HG02610 (cell line): ENCODE measurements around the gene RASGRF2.
"Not testable (repeated sequence)": the region's sequence is repeated elsewhere in the genome, so short reads cannot be mapped to it uniquely, and the experiment has no call there.

Source experiments
- ATAC-seq: cut with Tn5 transposase; IDR thresholded peaks from one replicate; pipeline ENCODE4 v1.9.1; 2021; ENCODE audit warnings: mild to moderate bottlenecking, moderate library complexity; ENCODE audit not compliant: unreplicated experiment

The RASGRF2 gene

GRCh38 chr5:81068063-81068462 is 107.9 kb downstream of the RASGRF2 start:
- ATAC-seq = no peak

DNA sequence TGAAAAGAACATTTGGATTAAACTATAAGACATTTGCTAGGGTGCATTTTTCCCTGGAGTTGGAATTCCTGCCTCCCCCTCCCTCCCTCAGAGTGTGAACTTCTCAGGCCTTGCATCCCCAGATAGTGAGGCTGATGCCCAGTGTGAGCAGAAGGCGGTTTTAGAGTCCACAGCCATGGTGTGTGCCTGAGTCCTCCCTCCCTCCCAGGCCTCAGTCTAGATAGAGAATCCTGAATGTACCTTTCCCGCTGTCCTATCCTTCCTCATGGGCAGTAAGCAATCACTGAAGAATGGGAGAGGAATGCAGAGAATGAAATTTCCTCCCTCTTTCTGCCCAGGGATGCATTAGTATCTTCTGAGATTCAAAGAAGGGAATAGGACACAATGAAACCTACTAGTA is 108.5 kb downstream of the RASGRF2 start:
- no peak for ATAC-seq

GRCh38 chr5:81069990-81070389 is 109.8 kb downstream of the RASGRF2 start:
- no peak for ATAC-seq

DNA sequence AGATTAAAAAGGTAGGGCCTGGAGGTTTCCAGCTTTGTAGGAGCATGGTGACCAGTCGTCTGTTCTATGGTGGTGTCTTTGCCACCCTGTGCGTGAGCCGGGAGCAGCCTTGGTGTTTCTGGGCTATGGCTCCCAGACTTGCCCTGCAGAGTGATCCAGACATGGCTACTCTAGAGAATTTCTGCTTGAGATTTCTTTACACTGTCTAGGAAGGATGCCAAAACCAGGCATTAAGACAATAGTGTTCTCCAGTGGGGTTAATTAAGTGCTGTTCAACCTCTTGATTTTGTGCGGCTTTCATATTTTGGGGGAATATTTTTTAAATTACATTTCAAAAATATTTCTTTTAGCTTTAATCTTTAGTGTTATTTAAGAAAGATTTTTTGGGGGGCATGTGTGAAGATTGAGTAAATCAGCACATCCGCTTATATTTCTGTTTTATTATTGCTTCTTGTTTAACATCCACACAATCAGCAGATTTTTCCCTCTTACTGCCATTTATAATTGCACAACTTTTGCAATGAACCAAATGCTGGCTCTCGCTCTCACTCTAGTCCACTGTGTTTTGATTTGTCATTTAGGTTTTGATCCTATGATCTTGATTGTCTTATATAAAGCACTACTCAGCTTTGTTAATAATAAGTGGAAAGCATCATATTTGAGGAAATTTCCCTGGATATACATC is 110.5 kb downstream of the RASGRF2 start:
- ATAC-seq = no peak

- ATAC-seq = no peak
Measured at GRCh38 chr5:81075041-81075440, 114.9 kb downstream of the RASGRF2 start.

- ATAC-seq = no peak
Measured at GRCh38 chr5:81077105-81077504, 116.9 kb downstream of the RASGRF2 start.

GRCh38 chr5:81078930-81079329 is 118.8 kb downstream of the RASGRF2 start:
- ATAC-seq = no peak

DNA sequence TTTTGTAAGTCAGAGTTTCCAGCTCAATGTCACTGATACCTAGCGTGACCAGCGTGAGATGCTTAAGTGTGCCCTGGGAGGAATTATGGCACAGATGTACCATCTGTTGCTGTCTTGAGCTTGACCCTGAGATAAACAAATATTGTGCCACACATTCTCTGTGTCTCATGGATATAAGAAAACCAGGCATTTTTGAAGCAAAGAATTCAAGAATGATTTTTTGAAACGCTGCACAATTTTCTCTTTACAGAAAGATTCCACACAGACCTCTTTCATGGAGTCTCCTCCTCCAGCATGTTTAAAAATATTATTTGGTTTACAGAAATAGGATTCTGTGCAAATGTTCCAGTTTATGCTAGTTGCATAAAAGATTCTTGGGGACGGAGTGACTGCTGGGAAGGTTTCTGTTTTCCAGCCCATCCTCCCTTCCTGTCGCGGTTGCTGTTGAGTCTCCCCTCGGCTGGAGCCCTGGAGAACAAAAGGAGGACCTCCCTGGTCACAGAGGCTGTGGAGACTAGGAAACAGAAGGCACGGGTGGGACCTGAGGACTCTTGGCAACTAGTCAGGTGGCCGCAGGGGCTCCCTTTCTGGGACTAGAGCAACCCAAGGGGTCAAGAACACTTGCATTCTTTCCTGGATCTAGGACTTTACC is 120.8 kb downstream of the RASGRF2 start:
- no peak for ATAC-seq

DNA sequence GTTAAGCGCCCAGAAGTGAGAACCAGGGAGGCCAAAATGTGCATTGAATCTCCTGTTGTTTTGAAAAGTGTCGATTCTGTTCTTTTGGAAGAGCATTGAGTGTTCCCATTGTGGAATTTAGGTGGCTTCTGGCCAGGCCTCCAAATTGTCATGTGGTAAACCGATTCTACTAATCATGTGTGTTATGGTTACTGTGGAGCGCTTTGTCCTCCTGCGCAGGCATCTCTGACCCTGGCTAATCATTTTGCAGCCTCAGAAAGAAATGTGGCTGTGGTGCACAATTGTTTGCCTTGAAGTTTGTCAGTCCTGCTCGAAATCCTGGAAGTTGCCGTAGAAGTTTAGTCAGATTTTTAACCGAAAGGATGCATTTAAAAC is 121.3 kb downstream of the RASGRF2 start:
- no peak for ATAC-seq

DNA sequence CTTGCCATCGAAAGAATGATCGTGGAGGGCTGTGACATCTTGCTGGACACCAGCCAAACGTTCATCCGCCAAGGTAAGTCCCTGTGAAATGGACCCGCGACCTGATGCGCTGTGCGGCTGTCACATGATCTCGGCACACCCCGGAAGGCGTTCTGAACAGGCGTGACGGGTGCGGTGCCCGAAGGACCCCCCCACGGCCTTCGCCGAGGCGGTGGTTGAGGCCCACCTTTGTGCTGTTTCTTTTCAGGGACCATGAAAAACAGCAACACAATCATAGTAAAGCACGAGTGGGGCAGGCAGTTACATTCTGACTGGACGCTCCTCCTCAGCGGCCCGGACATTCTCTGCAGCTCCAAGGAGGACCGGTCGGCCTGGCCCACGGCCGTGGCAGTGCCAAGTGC is 126.7 kb downstream of the RASGRF2 start:
- no peak for ATAC-seq

DNA sequence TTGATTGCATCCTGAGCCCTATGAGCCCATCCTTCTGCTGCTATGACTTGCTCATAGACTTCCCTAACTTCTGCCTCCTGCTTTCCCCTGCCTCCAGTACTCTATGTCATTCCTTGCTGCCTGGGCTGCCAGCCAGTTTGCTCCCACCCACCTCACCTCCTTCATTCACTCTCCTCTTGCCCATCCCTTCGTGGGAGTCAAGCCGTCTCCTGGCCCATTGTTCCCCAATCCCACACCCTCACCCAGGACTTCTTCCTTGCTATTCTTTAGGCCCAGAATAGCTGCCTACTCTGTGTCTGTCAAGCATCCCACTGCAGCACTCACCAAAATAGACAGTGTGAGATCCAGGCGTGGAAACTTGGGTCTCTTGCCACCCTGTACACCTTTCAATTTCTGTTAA is 131.0 kb downstream of the RASGRF2 start:
- no peak for ATAC-seq

- ATAC-seq = no peak
Measured at GRCh38 chr5:81093536-81094196, 133.5 kb downstream of the RASGRF2 start.

DNA sequence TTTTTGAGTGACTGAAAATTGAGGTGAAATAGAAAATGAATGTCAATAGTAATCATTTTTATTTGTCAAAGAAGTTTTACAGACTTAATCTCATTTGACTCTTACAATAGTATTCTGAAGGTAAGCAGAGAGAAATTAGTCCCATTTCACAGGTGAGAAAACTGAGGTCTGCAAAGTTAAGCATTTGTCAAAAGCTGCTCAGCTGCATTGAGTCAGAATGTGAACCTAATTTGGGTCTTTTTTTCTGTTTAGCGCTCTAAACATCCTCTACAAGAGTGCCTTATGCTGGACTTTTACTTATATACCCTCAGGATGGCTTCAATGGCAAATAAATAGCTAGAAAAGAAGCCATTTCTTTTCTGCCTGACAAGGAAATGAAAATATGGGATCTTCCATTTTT is 135.7 kb downstream of the RASGRF2 start:
- ATAC-seq = no peak

DNA sequence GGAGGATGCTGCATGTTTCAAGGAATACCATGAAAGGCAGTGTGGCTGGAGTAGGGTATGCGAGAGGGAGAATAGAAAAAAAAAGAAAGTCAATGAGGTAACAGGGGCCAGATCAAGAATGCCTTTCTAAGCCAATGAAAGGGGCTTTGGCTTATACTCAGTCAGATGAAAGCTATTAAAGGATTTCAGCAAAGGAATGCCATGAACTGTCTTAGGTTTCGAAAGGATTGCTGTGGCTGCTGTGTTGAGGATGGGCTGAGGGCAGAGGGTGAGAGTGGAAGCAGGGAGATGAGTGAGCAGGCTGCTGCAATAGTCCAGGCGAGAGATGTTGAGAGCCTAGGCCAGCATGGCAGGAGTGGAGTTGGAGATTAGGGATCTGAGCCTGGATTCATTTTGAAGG is 137.6 kb downstream of the RASGRF2 start:
- no peak for ATAC-seq

DNA sequence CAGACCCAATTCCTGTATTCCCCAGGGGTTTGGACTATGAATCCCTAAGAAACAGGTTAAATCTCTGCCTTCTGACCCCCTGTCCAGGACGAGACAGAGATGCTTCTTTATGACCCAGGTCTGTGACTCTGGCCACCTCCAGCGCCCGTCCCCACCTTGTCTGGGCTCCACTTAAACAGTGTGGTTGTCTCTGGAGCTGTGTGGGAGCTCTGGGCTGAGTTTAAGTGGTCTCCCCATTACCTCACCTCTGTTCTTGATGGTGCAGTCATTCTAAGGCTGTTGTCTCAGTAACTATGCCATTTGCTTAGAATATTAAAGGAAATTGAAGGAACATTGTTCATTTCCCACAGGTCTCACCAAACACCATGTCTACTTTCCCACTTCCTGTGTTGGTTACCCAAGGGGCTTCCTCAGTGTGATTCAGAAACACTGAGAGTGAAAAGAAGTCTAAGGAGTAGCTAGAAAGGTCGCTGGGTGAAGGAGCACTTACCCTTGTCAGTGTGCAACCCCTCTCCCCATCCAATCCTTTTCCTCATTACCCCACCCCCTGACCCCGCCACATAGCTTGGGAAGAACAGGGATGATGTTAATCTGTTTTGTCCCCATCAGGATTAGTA is 145.2 kb downstream of the RASGRF2 start:
- no peak for ATAC-seq

- ATAC-seq = no peak
Measured at GRCh38 chr5:81115261-81115660, 155.1 kb downstream of the RASGRF2 start.

DNA sequence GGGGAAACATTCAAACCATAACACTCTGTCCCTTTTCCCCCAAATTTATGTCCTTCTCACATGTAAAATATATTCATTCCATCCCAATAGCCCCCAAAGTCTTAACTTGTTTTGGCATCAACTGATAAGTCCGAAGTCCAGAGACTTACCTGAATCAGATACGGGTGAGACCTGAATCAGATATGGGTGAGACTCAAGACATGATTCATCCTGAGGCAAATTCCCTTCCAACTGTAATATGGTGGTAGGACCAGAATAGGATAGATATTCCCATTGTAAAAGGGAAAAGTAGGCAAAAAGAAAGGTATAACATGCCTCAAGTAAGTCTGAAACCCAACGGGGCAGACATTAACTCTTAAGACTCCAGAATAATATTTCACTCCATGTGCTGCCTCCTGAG is 157.4 kb downstream of the RASGRF2 start:
- ATAC-seq = no peak

- no peak for ATAC-seq
Measured at GRCh38 chr5:81121273-81121672, 161.1 kb downstream of the RASGRF2 start.

DNA sequence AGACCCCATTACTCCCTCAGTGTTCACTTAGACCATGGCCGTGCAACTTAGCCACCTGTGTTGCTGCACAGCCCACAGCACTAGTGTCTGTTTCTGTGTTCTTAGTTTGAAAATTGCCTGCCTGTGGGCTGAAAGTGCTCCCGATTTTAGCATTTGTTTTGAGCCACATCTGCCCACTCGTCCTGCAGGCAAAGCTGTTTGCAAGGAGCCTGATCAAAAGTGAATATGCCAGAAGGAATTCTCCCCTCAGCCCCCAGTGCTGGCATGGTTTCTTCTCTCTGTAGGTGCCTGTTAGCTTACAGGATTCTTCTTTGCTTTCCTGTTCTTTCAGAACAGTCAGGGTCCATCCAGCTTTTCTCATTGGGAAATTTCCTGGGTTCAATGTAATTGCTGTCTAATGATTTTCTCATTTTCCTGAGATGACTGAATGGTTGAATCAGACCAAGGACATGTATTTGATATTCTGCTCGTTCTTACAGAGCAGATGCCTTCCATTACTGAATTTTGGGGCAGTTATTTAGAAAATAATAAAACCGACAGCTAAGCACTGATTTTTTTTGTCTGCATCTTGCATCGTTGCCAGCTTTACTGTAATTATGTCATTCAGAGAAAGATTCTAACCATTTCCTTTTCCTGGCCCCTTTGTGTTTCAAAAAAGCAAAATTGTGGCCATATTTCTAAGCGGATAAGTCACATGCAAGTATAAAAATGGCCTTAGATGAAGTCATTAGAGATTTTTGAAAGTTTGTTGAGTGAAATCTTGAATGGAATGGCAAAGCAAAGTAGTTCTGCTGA is 161.9 kb downstream of the RASGRF2 start:
- ATAC-seq = no peak

GRCh38 chr5:81124689-81125088 is 164.5 kb downstream of the RASGRF2 start:
- ATAC-seq = not testable (repeated sequence)

DNA sequence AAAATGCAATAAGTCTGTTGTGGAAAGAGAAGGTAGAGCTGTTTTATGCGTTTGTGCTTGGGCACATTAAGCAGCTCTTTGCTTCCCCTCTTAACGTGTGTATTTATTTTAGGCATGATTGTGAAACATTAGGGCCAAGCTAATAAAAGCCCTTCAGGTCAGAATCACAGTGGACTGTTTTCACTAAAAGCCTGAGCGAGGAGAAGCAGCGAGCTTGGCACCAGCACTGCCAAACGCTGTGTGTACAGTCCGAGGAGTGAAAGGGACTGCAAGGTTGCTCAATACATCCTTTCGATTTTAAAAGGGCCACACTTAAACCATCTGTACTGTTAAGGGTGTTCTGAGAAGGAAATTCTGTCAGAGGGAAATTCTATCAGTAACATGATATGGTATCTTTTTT is 165.8 kb downstream of the RASGRF2 start:
- no peak for ATAC-seq
